Measurements from ENCODE around the gene DPPA5.

GRCh38 chr6:73367761-73368355 is 13.8 kb upstream of the DPPA5 start:
- TF ChIP-seq REST (IDR thresholded peaks at IDR 0.05; ENCODE audit: borderline replicate concordance) (no peak), MXI1 (conservative IDR thresholded peaks at IDR 0.05; ENCODE audit: poor library complexity, severe bottlenecking) (no peak)
